Effector CD8-positive, alpha-beta T cell (primary cell): ENCODE results near the gene THADA.

Experiments used
- DNase-seq: peaks from one replicate; lab custom pipeline; 2025; lab: John Stamatoyannopoulos, UW

The THADA gene

GRCh38 chr2:43323857-43324256, 272.0 kb downstream of the THADA start:
- DNase-seq = no peak

- no peak for DNase-seq
These were observed 274.4 kb downstream of the THADA start for GRCh38 chr2:43321446-43321845.

- DNase-seq = no peak
These were observed 276.3 kb downstream of the THADA start for GRCh38 chr2:43319541-43319940.

GRCh38 chr2:43318791-43319190, 277.0 kb downstream of the THADA start:
- DNase-seq = no peak

GRCh38 chr2:43317680-43318079, 278.2 kb downstream of the THADA start:
- no peak for DNase-seq

GRCh38 chr2:43317194-43317593, 278.6 kb downstream of the THADA start:
- no peak for DNase-seq

GRCh38 chr2:43315482-43315881, 280.4 kb downstream of the THADA start:
- DNase-seq = no peak

- no peak for DNase-seq
These were observed 281.4 kb downstream of the THADA start for GRCh38 chr2:43314299-43314927.

- no peak for DNase-seq
These were observed 282.2 kb downstream of the THADA start for GRCh38 chr2:43313642-43314017.

GRCh38 chr2:43312755-43313641, 282.8 kb downstream of the THADA start:
- no peak for DNase-seq

- DNase-seq = no peak
These were observed 284.6 kb downstream of the THADA start for GRCh38 chr2:43311276-43311675.

- DNase-seq = no peak
These were observed 285.9 kb downstream of the THADA start for GRCh38 chr2:43309935-43310334.

GRCh38 chr2:43307973-43308372, 287.9 kb downstream of the THADA start:
- DNase-seq = no peak

GRCh38 chr2:43307046-43307445, 288.8 kb downstream of the THADA start:
- DNase-seq = no peak

- no peak for DNase-seq
These were observed 289.6 kb downstream of the THADA start for GRCh38 chr2:43306197-43306596.

GRCh38 chr2:43305517-43305916, 290.3 kb downstream of the THADA start:
- no peak for DNase-seq

- no peak for DNase-seq
These were observed 290.8 kb downstream of the THADA start for GRCh38 chr2:43305012-43305411.

GRCh38 chr2:43303889-43304288, 291.9 kb downstream of the THADA start:
- no peak for DNase-seq

GRCh38 chr2:43302961-43303494, 292.8 kb downstream of the THADA start:
- DNase-seq = no peak

- DNase-seq = no peak
These were observed 293.5 kb downstream of the THADA start for GRCh38 chr2:43302182-43302960.

- no peak for DNase-seq
These were observed 294.9 kb downstream of the THADA start for GRCh38 chr2:43300781-43301583.

- no peak for DNase-seq
These were observed 295.6 kb downstream of the THADA start for GRCh38 chr2:43300222-43300621.
